H9 (cell line): Measurements from ENCODE around the gene AP3B2. TPM values are rescaled to one million over a fixed set of nuclear protein-coding genes. Genes with fewer than 3 reads are reported as not detected.

Experiments
- DNase-seq: peaks from one replicate; pipeline ENCODE4 v3.0.0-alpha.2; 2017
- H2AFZ ChIP-seq: one replicate; pipeline ENCODE4 v1.6.1; 2013; ENCODE audit warnings: mild to moderate bottlenecking, low read length, control low read depth, moderate library complexity
- H2AK5ac ChIP-seq: 2 replicates; pipeline ENCODE4 v1.6.1; 2013; ENCODE audit warnings: low read length, control low read depth, mixed read lengths; ENCODE audit not compliant: insufficient read length
- H2BK120ac ChIP-seq: one replicate; pipeline ENCODE4 v1.6.1; 2013; ENCODE audit warnings: low read depth, mild to moderate bottlenecking, low read length, control low read depth, inconsistent platforms; ENCODE audit not compliant: poor library complexity, severe bottlenecking
- H2BK12ac ChIP-seq: 2 replicates; pipeline ENCODE4 v1.6.1; 2013; ENCODE audit warnings: low read length, control low read depth, mixed read lengths, low read depth; ENCODE audit not compliant: insufficient read length
- H2BK15ac ChIP-seq: 2 replicates; pipeline ENCODE4 v1.6.1; 2013; ENCODE audit warnings: low read depth, low read length, control low read depth
- H2BK20ac ChIP-seq: one replicate; pipeline ENCODE4 v1.6.1; 2013; ENCODE audit warnings: low read depth, mild to moderate bottlenecking, low read length, control low read depth, inconsistent platforms; ENCODE audit not compliant: poor library complexity, severe bottlenecking
- H2BK5ac ChIP-seq: 2 replicates; pipeline ENCODE4 v1.6.1; 2013; ENCODE audit warnings: low read length, control low read depth, mixed read lengths; ENCODE audit not compliant: insufficient read length
- H3K14ac ChIP-seq: 2 replicates; pipeline ENCODE4 v1.6.1; 2013; ENCODE audit warnings: low read length, control low read depth; ENCODE audit not compliant: insufficient read depth
- H3K18ac ChIP-seq: 2 replicates; pipeline ENCODE4 v1.6.1; 2013; ENCODE audit warnings: low read depth, mild to moderate bottlenecking, mixed read lengths, low read length, control low read depth; ENCODE audit not compliant: insufficient read length
- H3K23ac ChIP-seq: 2 replicates; pipeline ENCODE4 v1.6.1; 2013; ENCODE audit warnings: low read length, control low read depth, mixed read lengths, low read depth; ENCODE audit not compliant: insufficient read length
- H3K23me2 ChIP-seq: 2 replicates; pipeline ENCODE4 v1.6.1; 2013; ENCODE audit warnings: low read depth, mild to moderate bottlenecking, mixed read lengths, low read length, control low read depth; ENCODE audit not compliant: insufficient read length, poor library complexity, severe bottlenecking
- H3K27ac ChIP-seq: 2 replicates; pipeline ENCODE4 v1.5.1; 2013; ENCODE audit warnings: low read length, control low read depth, mixed read lengths, low read depth; ENCODE audit not compliant: insufficient read length
- H3K27me3 ChIP-seq: 2 replicates; pipeline ENCODE4 v1.6.1; 2013; ENCODE audit warnings: low read length, control low read depth, inconsistent platforms; ENCODE audit not compliant: insufficient read depth
- H3K4ac ChIP-seq: 2 replicates; pipeline ENCODE4 v1.6.1; 2013; ENCODE audit warnings: low read depth, mild to moderate bottlenecking, control low read depth, inconsistent platforms, low read length, moderate library complexity
- H3K4me1 ChIP-seq: 2 replicates; pipeline ENCODE4 v1.6.1; 2013; ENCODE audit warnings: low read length, control low read depth, inconsistent platforms; ENCODE audit not compliant: insufficient read depth
- H3K4me2 ChIP-seq: 2 replicates; pipeline ENCODE4 v1.6.1; 2013; ENCODE audit warnings: low read length, control low read depth, mixed read lengths; ENCODE audit not compliant: insufficient read length, insufficient read depth
- H3K56ac ChIP-seq: 2 replicates; pipeline ENCODE4 v1.6.1; 2013; ENCODE audit warnings: low read depth, mild to moderate bottlenecking, mixed read lengths, low read length, control low read depth; ENCODE audit not compliant: insufficient read length
- H3K79me1 ChIP-seq: 2 replicates; pipeline ENCODE4 v1.6.1; 2013; ENCODE audit warnings: low read depth, mild to moderate bottlenecking, moderate library complexity, low read length, control low read depth, inconsistent platforms; ENCODE audit not compliant: insufficient read depth, poor library complexity, severe bottlenecking
- H3K79me2 ChIP-seq: 2 replicates; pipeline ENCODE4 v1.6.1; 2013; ENCODE audit warnings: low read length, control low read depth, inconsistent platforms; ENCODE audit not compliant: insufficient read depth
- H3K9ac ChIP-seq: 2 replicates; pipeline ENCODE4 v1.6.1; 2013; ENCODE audit warnings: low read length, control low read depth, mixed read lengths; ENCODE audit not compliant: insufficient read length; ENCODE audit errors: extremely low read depth
- H3K9me3 ChIP-seq: one replicate; pipeline ENCODE4 v1.6.1; 2013; ENCODE audit warnings: low read depth, low read length, inconsistent platforms; ENCODE audit not compliant: control insufficient read depth
- H3T11ph ChIP-seq: one replicate; pipeline ENCODE4 v1.6.1; 2013; ENCODE audit warnings: mild to moderate bottlenecking, low read length, control low read depth, inconsistent platforms
- H4K20me1 ChIP-seq: one replicate; pipeline ENCODE4 v1.6.1; 2013; ENCODE audit not compliant: control insufficient read depth, insufficient read length, insufficient read depth
- H4K5ac ChIP-seq: 2 replicates; pipeline ENCODE4 v1.6.1; 2013; ENCODE audit warnings: low read depth, mild to moderate bottlenecking, mixed read lengths, low read length, control low read depth; ENCODE audit not compliant: insufficient read length
- H4K8ac ChIP-seq: replicated peaks from 2 replicates; pipeline ENCODE4 v1.6.1; 2013; ENCODE audit warnings: low read length, control low read depth, mixed read lengths, low read depth; ENCODE audit not compliant: insufficient read length
- H4K91ac ChIP-seq: 2 replicates; pipeline ENCODE4 v1.6.1; 2013; ENCODE audit warnings: low read depth, mild to moderate bottlenecking, moderate library complexity, mixed read lengths, low read length, control low read depth; ENCODE audit not compliant: insufficient read length
- H3K27ac Mint-ChIP-seq, 3 experiments: 2 replicates in 2 of 3; 3 replicates in 1 of 3; pipeline ENCODE4 v1.8.0; 2020 to 2021; ENCODE audit warnings: mixed read lengths in 3 of 3, mild to moderate bottlenecking in 1 of 3, moderate library complexity in 1 of 3
- H3K27me3 Mint-ChIP-seq: 2 replicates; pipeline ENCODE4 v1.8.0; 2021; ENCODE audit warnings: low read depth, mild to moderate bottlenecking, moderate library complexity, mixed read lengths
- H3K36me3 Mint-ChIP-seq, 3 experiments: 2 replicates in 2 of 3; 3 replicates in 1 of 3; pipeline ENCODE4 v1.8.0; 2020 to 2021; ENCODE audit warnings: low read depth in 3 of 3, mixed read lengths in 3 of 3; ENCODE audit not compliant: insufficient read depth in 1 of 3
- H3K4me1 Mint-ChIP-seq, 2 experiments: 2 replicates each; pipeline ENCODE4 v1.8.0; 2020; ENCODE audit warnings: mixed read lengths in 2 of 2
- H3K4me3 Mint-ChIP-seq, 2 experiments: 2 replicates in 1 of 2; 3 replicates in 1 of 2; pipeline ENCODE4 v1.8.0; 2020 to 2021; ENCODE audit warnings: mild to moderate bottlenecking in 2 of 2, mixed read lengths in 2 of 2, moderate library complexity in 1 of 2
- H3K9me3 Mint-ChIP-seq, 2 experiments: 2 replicates in 1 of 2; 3 replicates in 1 of 2; pipeline ENCODE4 v1.8.0; 2020; ENCODE audit warnings: mild to moderate bottlenecking in 2 of 2, mixed read lengths in 2 of 2, moderate library complexity in 1 of 2
- CTCF ChIP-seq: fragments of 200-600 bp; sonication (generic); conservative IDR thresholded peaks from 3 replicates; pipeline ENCODE4 v1.8.0; 2021; ENCODE audit warnings: antibody characterized with exemption, mild to moderate bottlenecking
- WGBS: extraction: QIAGEN DNeasy Blood & Tissue Kit; methylation state at CpG from one replicate; pipeline ENCODE4 v1.1.7; 2013; ENCODE audit warnings: missing lambda C conversion rate, low lambda C conversion rate, mixed read lengths; ENCODE audit not compliant: insufficient read length; ENCODE audit errors: extremely low coverage; 5-methylcytosine and 5-hydroxymethylcytosine counted together
- total RNA-seq: library from RNA; stranded (reverse); gene quantifications from 2 replicates; pipeline ENCODE4 v1.2.1, GENCODE V29; 2021

AP3B2 gene
- total RNA-seq, 1 experiment from 2014 or later, result 10.6 TPM

DNA sequence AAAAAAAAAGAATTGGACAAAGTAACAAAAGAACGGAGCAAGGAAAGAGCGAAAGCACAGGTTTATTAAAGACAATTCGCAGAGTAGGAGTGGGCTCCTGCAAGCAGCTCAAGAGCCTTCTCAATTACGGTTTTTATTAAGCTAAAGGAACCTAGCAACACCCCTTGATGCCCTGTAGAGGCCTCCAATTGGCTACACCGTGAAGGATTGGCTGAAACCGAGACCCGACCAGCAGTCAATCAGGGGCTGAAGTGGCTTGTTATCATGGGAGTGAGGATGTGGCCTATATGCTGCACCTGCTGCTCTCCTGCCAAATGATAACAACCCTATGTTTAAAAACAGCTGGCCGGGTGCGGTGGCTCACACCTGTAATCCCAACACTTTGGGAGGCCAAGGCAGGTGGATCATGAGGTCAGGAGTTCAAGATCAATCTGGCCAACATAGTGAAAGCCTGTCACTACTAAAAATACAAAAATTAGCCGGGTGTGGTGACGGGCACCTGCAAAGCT is 20.4 kb upstream of the AP3B2 start:
- no CpG with 5 or more reads among the region's 11 CpGs for WGBS
- no peak overlapping the region for H2AK5ac ChIP-seq

More for the DNA sequence above, 20.4 kb upstream of the AP3B2 start:
- Histone ChIP-seq H2BK12ac (no peak overlapping the region), H2AFZ (no peak overlapping the region), H3K23me2 (no peaks in the 10 kb centered on the region), H3K14ac (no peak overlapping the region), H3K56ac (no peak overlapping the region), H4K91ac (no peak overlapping the region), H3T11ph (no peak overlapping the region), H2BK20ac (no peak overlapping the region), H4K8ac (no peak overlapping the region), H2BK5ac (no peak overlapping the region), H3K27me3 (no peaks in the 10 kb centered on the region), H2BK120ac (no peak overlapping the region), H3K23ac (no peak overlapping the region), H4K20me1 (no peaks in the 10 kb centered on the region), H3K9ac (no peak overlapping the region), H2BK15ac (no peak overlapping the region), H4K5ac (no peak overlapping the region), H3K4ac (no peak overlapping the region), H3K79me1 (no peaks in the 10 kb centered on the region), H3K4me1 (no peaks in the 10 kb centered on the region), H3K18ac (no peak overlapping the region), H3K9me3 (no peaks in the 10 kb centered on the region), H3K4me2 (no peak overlapping the region), H3K27ac (no peak overlapping the region), H3K79me2 (no peaks in the 10 kb centered on the region)
- no peaks in the 10 kb centered on the region for H3K4me1 Mint-ChIP-seq
- no peak overlapping the region; a peak in 1 of 7 replicates for H3K27ac Mint-ChIP-seq
- no peaks in the 10 kb centered on the region for H3K9me3 Mint-ChIP-seq
- no peaks in the 10 kb centered on the region; the same call in 1 of the 2 replicates for H3K27me3 Mint-ChIP-seq
- H3K36me3 Mint-ChIP-seq, result no peaks in the 10 kb centered on the region
- TF ChIP-seq CTCF, result no peak
- DNase-seq, result no peak
- no peak overlapping the region for H3K4me3 Mint-ChIP-seq
